GM19025 (cell line): ENCODE measurements around the gene RAB44.
"Not testable (repeated sequence)": the region's sequence is repeated elsewhere in the genome, so short reads cannot be mapped to it uniquely, and the experiment has no call there.

ENCODE experiments used
- ATAC-seq: cut with Tn5 transposase; IDR thresholded peaks from one replicate; pipeline ENCODE4 v1.9.1; 2021; ENCODE audit warnings: mild to moderate bottlenecking, low read depth, moderate library complexity; ENCODE audit not compliant: unreplicated experiment

The RAB44 gene

DNA sequence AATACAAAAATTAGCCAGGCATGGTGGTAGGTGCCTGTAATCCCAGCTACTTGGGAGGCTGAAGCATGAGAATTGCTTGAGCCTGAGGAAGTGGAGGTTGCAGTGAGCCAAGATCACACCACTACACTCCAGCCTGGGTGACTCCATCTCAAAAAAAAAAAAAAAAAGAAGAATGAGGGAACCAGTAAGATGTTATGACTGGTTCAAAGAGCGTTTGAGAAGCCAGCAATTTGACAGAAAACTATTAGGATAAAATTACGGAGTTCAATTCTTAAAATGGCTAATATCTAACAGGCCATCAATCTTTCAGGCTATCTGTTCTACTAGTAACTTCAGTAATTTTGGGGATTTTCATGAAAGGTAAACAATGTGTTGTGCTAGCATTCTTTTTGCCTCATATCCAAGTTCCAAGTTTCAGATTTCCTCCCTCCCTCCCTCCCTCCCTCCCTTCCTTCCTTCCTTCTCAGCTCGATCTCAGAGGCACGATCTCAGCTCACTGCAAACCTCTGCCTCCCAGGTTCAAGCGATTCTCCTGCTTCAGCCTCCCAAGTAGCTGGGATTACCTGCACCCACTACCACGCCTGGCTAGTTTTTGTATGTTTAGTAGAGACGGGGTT, 7.4 kb downstream of the RAB44 start:
- not testable (repeated sequence) for ATAC-seq

DNA sequence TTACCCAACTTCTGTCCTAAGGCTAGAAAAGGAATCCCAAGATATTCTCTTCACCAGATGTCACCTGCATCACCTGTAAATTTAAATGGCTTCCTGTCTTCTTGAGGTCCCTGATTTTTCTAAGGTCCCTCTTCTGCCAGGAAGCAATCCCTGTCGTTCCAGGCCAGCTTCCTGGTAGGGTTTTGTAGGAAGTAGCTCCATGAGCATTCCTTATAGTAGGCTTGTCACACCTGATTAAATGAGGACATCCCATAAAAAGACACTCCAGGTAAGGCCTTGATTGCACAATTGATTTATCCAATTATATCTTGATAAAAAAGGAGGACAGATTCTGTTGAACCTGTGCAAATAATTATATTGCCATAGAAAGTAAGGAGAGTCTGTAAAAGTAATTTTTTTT, 8.7 kb downstream of the RAB44 start:
- ATAC-seq = no peak

DNA sequence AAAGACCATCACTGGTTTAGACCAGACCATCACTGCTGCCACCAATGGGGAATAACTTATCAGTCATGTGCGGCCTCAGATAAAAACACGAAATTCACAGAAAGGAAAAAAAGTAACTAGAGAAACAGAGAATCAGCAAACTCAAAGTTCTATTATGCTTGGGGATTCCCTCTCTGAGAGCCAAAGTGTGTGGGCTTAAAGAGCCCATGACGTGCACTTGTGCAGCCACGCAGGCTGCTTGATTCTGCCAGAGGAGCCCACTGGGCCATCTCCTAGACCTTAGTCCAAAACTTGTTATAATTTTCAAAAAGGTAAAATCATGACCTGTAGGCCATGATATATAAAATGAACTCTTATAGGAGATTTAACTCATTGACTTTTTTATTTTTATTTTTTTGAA, 15.2 kb downstream of the RAB44 start:
- no peak for ATAC-seq

DNA sequence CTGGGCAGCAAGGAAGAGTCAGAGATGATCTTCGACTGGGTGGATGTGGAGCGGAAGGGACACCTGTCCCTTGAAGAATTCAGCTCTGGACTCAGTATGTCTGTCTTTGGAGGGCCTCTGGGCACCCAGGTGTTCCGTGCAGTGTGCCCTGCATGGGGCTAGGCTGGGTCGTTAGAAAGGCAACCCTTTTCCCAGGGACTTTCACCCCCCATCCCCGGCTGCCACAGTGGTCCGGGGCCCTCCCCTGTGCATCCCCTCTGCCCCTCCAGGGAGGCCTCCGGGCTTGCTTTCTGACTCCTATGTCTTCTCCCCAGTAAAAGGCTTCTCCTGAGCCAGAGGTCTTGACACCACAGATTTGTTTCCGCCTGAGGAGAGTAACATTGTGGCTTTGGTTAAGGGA, 16.2 kb downstream of the RAB44 start:
- no peak for ATAC-seq

DNA sequence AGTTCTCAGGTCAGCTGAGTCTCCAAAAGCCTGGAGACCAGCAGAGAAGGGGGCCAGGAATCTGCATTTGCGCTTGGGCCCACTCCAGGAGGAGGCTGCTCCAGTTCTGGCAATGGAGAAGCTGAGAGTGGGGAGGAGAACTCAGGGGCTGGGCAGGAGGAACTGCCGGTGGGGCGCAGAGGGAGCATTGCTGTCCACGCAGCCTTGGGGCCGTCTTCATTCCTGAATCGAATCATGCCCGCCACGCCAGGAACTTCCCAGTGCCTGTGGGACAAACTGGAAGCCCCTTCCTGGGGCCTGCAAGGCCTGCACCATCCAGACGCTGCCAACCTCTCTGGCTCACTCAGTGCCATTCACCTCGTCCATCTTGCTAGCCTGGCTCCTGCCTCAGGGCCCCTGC, 16.9 kb downstream of the RAB44 start:
- ATAC-seq = no peak

DNA sequence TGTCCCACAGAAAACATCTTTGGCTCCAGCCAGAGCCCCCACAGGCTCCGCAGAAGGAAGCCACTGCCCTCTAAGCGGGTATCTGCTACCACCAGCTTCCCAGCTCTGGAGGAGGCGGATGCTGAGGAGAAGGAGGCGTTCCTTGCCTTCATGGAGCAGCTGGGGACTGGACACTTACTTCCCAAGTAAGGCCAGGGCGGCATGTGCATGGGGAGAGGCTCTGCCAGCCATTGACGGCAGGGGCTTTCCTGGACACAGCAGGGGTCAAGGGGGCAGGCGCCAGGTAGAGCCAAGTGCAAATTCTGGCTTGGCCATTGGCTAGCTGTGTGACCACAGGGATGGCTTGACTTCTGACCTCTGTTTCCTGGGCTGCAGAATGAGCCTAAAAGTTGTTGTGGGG, 17.8 kb downstream of the RAB44 start:
- no peak for ATAC-seq

DNA sequence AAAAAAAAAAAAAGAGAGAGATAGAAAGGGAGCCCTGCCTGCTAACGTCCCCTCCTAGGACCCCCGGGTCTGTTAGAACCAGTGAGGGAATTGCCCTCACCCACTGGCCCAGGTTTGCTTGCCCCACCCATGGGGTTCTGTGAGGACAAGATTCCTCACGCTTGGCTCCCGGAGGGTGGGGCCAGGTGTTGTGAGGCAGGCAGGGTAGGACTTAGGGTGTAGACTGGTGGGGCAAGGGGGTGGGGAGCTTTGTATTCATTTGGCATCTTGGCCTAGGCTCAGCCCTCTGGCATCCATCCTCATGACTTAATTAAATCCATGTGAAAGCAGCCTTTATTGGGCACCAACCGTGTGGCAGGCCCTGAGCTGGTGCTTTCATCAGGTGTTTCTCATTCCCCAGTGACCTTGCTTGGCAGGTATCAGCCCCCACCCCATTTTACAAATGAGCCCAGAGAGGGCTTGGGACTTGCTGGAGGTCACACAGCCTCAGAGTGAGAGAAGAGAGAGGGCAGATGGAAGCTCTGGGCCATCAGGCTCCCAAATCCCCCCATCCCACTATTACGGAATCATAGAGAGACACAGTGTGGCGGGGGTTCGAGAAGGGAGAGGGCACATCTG, 19.0 kb downstream of the RAB44 start:
- no peak for ATAC-seq

DNA sequence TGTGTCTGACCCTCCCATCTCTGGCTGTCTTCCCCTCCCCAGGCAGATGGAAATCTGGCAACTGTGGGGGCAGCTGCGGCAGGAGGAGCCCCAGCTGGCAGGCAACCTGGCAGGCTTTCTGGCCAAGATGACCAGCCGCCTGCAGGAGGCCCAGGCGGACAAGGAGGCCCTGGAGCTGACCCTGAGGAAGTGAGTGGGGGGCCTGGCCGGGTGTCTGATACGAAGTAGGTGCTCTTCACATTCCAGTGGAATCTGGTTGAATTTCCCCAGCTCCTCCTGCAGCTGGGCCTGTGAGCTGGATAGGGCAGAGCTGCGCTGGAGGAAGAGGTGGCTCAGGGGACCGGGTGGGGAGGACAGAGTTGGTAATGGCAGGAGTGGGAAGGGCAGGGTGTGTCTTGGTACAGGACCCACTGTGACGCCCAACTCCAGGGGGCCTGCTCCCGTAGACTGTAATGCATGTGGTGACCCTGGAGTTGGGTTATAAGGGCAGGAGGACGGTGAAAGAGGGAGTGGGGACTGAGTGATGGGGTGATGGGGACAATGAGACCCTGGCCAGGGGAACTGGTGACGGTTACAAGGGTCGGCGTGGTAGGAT, 19.7 kb downstream of the RAB44 start:
- no peak for ATAC-seq

DNA sequence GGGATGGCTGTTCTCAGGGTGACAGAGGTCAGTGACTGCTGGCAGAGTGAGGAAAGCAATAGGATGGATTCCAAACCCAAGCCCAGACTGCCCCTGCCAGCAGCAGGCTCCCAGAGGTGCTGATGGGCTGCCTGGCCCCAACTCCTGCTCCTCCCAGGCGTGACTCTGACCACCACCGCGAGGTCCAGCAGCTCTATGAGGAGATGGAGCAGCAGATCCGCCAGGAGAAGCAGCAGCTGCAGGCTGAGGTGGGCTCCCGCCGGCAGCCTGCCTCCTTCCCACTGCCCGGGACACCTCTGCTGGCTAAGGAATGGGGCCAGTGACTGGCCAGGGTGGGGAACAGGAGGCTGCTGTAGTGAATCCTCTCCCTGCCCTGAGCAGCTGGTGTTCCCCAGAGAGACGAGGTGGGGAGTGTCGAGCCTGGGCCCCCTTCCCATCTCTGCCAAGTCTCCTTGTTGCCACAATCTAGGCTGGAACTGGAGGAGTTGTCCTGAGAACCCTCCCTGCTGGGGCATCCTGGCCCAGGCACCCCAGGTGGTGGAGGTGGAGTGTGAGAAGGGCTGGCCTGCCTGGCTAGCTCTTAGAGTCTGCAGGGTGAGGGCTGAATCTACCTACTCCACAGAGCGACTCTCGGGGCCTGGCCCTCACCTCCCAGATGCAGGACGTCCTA, 20.4 kb downstream of the RAB44 start:
- no peak for ATAC-seq

DNA sequence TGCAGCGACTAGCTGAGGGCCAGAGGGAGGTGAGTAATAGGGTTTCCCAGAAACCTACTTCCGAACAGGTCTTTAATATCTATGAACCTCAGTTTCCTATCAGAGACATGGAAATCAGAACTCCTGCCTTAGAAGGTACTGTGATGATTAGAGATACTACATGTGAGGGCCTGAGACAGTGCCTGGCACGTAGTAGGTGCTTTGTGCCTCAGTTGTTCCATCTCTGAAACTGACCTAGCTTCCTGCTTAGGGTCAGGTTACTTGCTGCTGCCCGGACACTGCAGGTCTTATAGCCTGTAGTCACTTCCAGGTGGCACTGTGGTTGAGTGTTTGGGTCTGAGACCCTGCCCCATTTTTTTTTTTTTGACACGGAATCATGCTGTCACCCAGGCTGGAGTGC, 20.9 kb downstream of the RAB44 start:
- no peak for ATAC-seq

DNA sequence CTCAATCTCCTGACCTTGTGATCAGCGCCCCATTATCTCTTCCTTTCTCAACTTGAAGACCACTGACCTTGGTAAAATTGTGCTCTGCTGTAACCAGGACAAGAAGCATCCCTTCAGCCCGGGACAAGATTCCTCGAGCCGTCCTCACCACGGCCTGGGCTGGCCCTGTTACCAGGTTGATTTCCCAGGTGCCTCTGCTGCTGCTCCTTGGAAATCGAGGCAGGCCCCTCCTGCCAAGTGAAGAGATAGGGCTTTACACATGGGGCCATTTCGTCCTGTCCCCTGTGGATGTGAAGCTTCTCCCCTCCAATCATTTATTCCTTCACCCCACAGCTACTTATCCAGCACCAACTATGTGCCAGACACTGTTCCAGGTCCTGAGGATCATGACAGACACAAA, 21.5 kb downstream of the RAB44 start:
- ATAC-seq = no peak

DNA sequence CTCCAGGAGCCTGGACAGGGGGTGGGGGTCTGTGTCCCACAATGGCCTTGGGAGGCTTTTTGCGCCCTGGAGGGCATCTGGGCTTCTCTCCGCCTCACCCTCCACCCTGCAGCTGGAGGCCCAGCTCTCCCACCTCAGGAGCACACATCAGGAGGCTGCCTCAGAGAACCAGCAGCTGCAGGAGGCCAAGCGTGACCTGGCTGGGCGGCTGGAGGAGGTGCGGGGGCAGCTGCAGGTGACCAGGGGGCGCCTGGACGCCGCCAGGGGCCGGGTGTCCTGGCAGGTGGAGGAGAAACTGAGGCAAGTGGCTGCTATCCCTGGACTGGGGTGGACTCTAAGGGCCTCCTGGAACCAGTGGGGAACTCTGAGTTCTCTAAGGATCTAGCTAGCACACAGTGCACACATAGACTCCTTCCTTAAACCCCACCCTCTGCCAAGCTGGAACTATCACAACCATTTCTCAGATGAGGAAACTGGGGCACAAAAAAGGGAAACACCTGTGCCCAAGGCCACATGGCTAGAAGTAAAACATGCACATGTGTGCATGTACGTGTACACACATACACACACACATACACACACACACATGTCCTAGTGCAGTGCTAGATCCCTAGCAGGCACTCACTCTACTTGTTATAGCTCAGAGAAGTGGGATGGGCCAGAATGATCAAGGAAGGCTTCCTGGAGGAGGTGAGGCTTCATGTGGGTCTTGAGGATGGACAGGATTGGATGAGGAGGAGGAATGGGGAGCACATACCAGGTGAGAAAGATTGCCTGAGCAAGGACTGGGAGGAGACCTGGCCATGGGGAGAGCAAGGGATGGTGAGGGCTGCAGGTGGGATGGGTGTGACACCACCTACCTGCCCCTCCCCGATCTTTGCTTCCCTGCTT, 22.9 kb downstream of the RAB44 start:
- ATAC-seq = no peak

DNA sequence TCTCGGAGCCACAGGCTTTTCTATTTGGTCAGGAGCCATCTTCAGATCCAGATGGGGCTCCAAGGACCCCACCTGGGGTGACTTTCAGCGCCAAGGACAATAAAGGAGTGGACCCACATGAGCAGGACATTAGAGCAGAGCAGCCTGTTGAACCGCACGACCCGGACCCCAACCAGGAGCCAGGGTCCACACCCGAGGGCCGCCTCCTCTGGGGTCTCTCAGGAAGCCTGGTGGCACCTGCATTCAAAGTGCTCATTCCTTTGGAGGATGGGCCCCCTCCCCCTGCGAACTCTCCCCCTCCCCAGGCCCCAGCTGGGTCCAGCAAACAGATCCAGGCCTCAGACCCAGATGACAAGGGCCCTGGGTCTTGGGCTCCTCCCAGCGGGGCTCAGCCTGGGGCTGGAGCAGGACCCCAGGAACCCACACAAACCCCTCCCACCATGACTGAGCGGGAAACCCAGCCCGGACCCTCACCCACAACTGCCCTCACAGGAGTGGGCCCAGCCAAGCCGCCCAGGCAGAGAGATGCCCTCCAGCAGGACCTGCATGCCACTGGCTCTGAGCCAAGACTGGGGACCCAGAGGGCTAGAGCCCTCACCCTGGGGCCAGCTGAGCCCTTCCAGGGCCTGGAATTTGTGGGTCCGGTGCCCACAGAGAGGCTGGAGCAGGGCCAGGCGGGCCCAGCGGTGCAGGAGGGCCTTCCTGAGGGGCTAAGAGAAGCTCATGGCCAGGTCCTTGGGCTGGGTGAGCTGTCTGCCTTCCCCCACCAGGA, 23.9 kb downstream of the RAB44 start:
- ATAC-seq = no peak

DNA sequence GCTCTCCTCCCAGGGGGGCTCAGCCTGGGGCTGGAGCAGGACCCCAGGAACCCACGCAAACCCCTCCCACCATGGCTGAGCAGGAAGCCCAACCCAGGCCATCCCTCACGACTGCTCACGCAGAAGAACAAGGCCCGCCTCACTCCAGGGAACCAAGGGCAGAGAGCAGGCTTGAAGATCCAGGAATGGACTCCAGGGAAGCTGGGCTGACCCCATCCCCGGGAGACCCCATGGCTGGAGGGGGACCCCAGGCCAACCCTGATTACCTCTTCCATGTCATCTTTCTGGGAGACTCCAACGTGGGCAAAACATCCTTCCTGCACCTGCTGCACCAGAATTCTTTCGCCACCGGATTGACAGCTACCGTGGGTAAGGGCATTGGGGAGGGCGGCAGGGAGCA, 24.7 kb downstream of the RAB44 start:
- ATAC-seq = no peak

DNA sequence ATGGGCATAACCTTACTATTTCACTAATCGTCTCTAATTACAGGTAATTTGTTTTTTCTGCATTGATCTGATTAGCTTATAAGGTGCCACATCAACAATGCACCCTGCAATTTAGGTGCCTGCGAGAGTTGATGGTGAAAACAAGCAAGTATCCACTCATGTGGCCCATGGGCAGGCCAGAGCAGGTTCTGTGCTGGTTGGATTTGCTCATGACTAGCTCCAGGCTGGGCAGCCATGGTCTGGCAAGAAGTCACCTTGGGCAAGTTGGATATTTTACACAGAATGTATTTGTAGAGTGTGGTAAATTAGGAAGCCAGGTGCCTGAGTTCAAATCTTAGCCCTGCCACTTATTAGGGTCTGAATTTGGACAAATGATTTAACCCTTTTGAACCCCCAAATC, 25.3 kb downstream of the RAB44 start:
- ATAC-seq = no peak

DNA sequence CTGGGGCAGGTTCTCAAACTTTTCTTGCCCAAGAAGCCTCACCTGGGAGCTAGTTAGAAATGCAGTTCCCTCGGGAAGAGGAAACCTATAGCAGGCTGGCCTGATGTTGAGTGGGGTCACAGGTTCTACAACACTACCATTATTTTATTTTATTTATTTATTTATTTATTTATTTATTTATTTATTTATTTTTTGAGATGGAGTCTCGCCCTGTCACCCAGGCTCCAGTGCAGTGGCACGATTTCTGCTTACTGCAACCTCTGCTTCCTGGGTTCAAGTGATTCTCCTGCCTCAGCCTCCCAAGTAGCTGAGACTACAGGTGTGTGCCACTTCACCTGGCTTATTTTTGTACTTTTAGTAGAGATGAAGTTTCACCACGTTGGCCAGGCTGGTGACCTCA, 26.4 kb downstream of the RAB44 start:
- not testable (repeated sequence) for ATAC-seq

DNA sequence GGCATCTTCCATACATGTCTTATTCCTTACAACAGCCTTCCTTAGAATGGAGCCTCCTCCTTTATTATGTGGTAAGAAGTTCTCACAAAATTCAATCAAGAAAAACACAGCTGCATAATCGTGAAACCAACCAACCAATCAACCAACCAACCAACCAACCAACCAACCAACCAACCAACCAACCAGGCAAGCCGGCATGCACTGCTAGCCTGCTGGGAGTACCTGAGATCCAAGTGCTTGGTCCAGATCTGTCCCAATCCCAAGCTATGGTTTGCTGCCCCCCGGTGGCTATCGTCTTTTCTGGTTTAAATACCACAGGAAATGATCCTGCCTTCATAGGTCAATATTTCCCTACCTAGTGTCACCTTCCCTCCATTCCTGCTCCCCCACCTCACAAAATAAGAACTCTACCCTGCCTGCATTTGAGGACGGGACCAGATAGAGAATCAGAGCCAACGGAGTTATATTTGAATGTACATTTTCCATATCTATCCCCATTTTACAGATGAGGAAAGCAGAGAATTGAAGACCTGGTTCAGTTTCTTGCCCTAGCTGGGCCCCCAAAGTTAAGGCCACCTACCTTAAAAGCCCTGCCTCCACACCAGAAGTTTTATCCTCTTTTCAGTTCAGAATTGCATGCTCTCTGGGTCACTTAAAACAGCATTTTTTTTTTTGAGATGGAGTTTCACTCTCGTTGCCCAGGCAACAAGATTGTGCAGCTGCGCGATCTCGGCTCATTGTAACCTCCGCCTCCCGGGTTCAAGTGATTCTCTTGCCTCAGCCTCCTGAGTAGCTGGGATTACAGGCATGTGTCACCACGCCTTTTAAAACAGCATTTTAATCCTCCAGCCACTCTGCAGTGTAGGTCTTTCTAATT, 27.1 kb downstream of the RAB44 start:
- no peak for ATAC-seq

DNA sequence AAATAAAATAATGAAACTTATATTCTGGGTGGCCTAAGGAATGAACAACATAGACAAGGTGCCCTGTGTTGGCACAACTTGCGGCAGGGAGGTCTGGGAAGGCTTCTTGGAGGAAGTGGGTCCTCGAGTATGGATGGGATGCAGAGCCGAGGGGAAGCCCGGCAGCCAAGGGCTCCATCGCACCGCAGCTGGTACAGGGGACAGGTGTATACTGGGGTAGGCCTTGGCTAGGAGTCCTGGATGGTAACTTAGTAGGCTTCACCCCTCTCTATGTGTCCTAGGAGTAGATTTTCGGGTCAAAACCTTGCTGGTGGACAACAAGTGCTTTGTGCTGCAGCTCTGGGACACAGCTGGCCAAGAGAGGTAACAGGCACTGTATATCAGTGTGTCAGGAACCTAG, 28.0 kb downstream of the RAB44 start:
- ATAC-seq = no peak

DNA sequence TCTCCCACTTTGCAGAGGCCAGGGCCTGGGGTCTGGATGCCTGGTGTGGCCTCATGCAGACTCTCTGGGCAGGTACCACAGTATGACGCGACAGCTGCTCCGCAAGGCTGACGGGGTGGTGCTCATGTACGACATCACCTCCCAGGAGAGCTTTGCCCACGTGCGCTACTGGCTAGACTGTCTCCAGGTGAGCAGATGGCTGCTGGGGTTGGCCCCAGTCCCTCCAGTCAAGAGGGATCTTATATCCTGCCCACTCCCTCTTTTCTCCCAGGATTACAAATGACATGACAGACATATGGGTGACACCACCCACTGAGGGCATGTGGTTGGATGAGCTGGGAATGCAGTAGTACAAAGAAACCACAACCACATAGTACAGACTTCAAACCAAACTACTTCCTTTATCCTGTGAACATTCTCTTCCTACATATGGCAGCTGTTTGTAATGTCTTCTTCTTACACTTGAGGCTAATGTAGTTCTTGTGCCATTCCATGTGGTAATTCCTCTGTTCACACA, 29.9 kb downstream of the RAB44 start:
- no peak for ATAC-seq
